C4-2B (cell line): ENCODE results near the gene RPS27L.

Experiments
- CTCF ChIP-seq: fragments of 450-650 bp; conservative IDR thresholded peaks from 2 replicates; pipeline ENCODE4 v1.5.1; 2017; ENCODE audit warnings: mild to moderate bottlenecking
- ZFX ChIP-seq: fragments of 450-650 bp; IDR thresholded peaks from 2 replicates; pipeline ENCODE4 v1.6.1; 2017

DNA sequence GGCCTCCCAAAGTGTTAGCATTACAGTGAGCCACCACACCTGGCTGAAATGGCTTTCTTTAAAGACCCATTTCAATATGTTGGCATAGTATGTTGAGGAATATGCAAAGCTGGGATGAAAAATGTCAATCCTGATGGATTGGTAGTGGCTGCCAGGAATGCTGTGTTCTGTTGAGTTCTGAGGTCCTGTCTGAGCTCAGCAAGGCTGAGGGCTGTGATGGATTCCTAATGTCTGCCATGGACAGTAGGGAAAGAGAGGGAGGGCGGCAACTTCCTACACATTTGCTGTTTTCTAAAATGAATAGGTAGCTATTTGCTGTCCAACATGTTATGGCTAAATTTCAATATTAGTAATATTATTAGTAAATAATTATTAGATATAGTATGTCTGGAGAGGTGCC, 40.3 kb upstream of the RPS27L start:
- no peak for TF ChIP-seq CTCF
- no peak for TF ChIP-seq ZFX
